Gastroesophageal sphincter (tissue), 4 donors: Measurements from ENCODE around the gene ENTPD1. TPM values are rescaled to one million over a fixed set of nuclear protein-coding genes. Genes with fewer than 3 reads are reported as not detected.

Source experiments
- ATAC-seq: fragments of 150-250 bp; one replicate; pipeline ENCODE4 v1.9.1; 2016; ENCODE audit warnings: mild to moderate bottlenecking, moderate library complexity
- H3K27ac ChIP-seq, 4 donors: fragments of 200-600 bp; sonication (generic) in 3 of 4; 1 replicate in 3 of 4; 2 replicates in 1 of 4; pipeline ENCODE4 v1.5.1; 2016 to 2019
- H3K27me3 ChIP-seq: fragments of 200-600 bp; sonication (generic); one replicate; pipeline ENCODE4 v1.5.1; 2019
- H3K36me3 ChIP-seq, 2 donors: fragments of 200-600 bp; sonication (generic); one replicate each; pipeline ENCODE4 v1.5.1; 2019; ENCODE audit warnings: control low read depth in 1 of 2
- H3K4me1 ChIP-seq, 3 donors: fragments of 200-600 bp; sonication (generic); 1 replicate in 2 of 3; 2 replicates in 1 of 3; pipeline ENCODE4 v1.5.1; 2016 to 2019; ENCODE audit warnings: control low read depth in 2 of 3
- H3K4me3 ChIP-seq, 2 donors: fragments of 200-600 bp; sonication (generic); one replicate each; pipeline ENCODE4 v1.5.1; 2019; ENCODE audit warnings: mild to moderate bottlenecking in 1 of 2, moderate library complexity in 1 of 2
- H3K9me3 ChIP-seq, 3 donors: fragments of 200-600 bp; sonication (generic); one replicate each; pipeline ENCODE4 v1.5.1; 2017 to 2019; ENCODE audit warnings: control low read depth in 2 of 3
- EP300 ChIP-seq: sonication (generic); formaldehyde crosslinking; IDR thresholded peaks from one replicate; pipeline ENCODE4 v1.6.1; 2017; ENCODE audit warnings: antibody characterized with exemption, mild to moderate bottlenecking
- POLR2A ChIP-seq, 2 donors: fragments of 450-650 bp; IDR thresholded peaks; one replicate each; pipeline ENCODE4 v1.6.1; 2017; ENCODE audit warnings: antibody characterized with exemption in 2 of 2, mild to moderate bottlenecking in 2 of 2, moderate library complexity in 1 of 2
- POLR2AphosphoS5 ChIP-seq: sonication (generic); formaldehyde crosslinking; IDR thresholded peaks from one replicate; pipeline ENCODE4 v1.6.1; 2017; ENCODE audit warnings: antibody characterized with exemption
- WGBS, 2 donors: methylation state at CpG; one replicate each; pipeline ENCODE4 v1.1.5; 2018; ENCODE audit warnings: low coverage in 1 of 2; 5-methylcytosine and 5-hydroxymethylcytosine counted together
- total RNA-seq, 4 donors: library from RNA; depleted of rRNA; stranded (reverse); fragments of >200 nt; gene quantifications; one replicate each; pipeline ENCODE4 v1.1.0, GENCODE V29; 2016
- TF ChIP-seq, protein P1 (sequence below), 4 experiments: fragments of 200-600 bp in 2 of 4; fragments of 450-650 bp in 2 of 4; sonication (generic) in 1 of 4; IDR thresholded peaks; one replicate each; pipeline ENCODE4 v1.5.1; 2017 to 2019; ENCODE audit warnings: antibody characterized with exemption in 4 of 4, mild to moderate bottlenecking in 2 of 4, moderate library complexity in 2 of 4

The ENTPD1 gene
- total RNA-seq, 4 donors from 2014 or later: 34.4 to 69.7 (median 39.3) TPM

DNA sequence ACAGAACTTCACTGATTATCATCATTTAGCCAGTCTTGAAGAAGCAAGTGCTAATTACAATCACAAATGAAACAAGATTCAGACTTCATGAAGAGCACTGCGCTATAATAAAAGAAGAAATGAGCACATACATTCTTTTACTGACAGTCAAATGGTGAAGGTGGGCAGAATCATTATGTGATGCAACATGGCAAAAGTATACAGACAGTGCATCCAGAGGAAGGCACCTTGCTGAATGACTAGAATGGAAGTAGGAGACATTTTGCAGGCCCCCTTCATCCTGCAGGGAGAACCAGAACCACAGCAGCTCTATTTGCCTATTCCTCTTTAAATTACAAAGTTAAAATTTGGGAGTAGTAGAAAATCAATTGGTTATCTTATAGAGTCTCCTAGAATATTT is 120.8 kb downstream of the ENTPD1 start:
- H3K4me3 ChIP-seq: no peak overlapping the region
- no peak overlapping the region for H3K27ac ChIP-seq
- 100% methylated on average over 1 of the region's 1 CpG for WGBS, 2 donors
- H3K27me3 ChIP-seq: no peaks in the 10 kb centered on the region
- H3K36me3 ChIP-seq: peaks cover 6 to 42% of the 10 kb centered on the region in 2 donors
- TF ChIP-seq EP300 (no peak), POLR2A (IDR thresholded peaks at IDR 0.05) (no peak), POLR2AphosphoS5 (no peak)
- TF ChIP-seq, protein P1, sequence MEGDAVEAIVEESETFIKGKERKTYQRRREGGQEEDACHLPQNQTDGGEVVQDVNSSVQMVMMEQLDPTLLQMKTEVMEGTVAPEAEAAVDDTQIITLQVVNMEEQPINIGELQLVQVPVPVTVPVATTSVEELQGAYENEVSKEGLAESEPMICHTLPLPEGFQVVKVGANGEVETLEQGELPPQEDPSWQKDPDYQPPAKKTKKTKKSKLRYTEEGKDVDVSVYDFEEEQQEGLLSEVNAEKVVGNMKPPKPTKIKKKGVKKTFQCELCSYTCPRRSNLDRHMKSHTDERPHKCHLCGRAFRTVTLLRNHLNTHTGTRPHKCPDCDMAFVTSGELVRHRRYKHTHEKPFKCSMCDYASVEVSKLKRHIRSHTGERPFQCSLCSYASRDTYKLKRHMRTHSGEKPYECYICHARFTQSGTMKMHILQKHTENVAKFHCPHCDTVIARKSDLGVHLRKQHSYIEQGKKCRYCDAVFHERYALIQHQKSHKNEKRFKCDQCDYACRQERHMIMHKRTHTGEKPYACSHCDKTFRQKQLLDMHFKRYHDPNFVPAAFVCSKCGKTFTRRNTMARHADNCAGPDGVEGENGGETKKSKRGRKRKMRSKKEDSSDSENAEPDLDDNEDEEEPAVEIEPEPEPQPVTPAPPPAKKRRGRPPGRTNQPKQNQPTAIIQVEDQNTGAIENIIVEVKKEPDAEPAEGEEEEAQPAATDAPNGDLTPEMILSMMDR (IDR thresholded peaks at IDR 0.05): no peak
- peaks cover 0 to 12% (median 3%) of the 10 kb centered on the region in 3 donors for H3K4me1 ChIP-seq
- ATAC-seq: no peak
- H3K9me3 ChIP-seq: no peaks in the 10 kb centered on the region

DNA sequence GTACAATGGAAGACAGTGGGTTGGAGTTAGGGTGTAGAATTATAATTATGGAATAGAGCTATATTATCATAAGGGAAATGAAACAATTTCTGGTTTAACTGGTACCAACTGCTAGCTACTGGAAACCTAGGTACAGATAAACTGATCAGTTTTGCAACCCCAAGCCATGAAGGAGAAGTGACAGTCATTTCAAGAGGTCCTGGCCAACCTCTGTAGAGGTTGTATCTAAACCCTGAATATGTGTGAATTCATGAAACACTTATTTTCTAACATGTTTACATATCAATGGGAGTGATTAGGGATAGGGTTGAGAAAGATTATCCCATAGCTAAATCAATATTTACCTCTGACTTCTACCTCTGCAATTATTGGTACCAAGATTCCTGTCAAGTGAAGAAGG is 121.9 kb downstream of the ENTPD1 start:
- no peak overlapping the region for H3K4me3 ChIP-seq
- no peak overlapping the region for H3K27ac ChIP-seq
- TF ChIP-seq POLR2A (IDR thresholded peaks at IDR 0.05): no peak
- TF ChIP-seq POLR2AphosphoS5: no peak
- no peak for TF ChIP-seq EP300
- TF ChIP-seq, protein P1 (IDR thresholded peaks at IDR 0.05): no peak
- no peak for ATAC-seq
- no peaks in the 10 kb centered on the region for H3K9me3 ChIP-seq
- H3K27me3 ChIP-seq: no peaks in the 10 kb centered on the region
- H3K4me1 ChIP-seq: peaks cover 0 to 16% (median 3%) of the 10 kb centered on the region in 3 donors
- H3K36me3 ChIP-seq: peaks cover 0 to 32% of the 10 kb centered on the region in 2 donors

DNA sequence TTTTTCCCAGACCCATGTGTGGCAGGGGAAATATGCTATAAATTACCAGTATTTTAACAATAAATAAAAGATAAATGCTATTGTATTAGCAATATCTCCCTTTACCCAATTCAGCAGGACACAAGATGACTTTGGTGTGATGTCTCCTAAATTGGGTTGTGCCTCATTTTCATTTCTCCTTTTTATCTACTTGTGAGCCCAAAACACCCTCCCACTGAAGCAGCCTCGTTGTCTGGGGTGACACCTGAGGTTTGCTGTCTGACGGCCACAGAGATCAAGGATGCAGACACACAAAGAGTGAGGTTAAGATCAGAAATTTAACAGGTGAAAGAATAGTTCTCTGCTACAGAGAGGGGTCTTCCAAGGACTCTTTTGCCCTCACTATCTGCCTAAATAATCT is 124.7 kb downstream of the ENTPD1 start:
- Histone ChIP-seq H3K27ac (peak overlapping the region; percentile 28 to 56 (median 42)), H3K9me3 (no peaks in the 10 kb centered on the region), H3K4me1 (peaks cover 0 to 22% (median 3%) of the 10 kb centered on the region in 3 donors), H3K27me3 (no peaks in the 10 kb centered on the region), H3K36me3 (peaks cover 0 to 4% of the 10 kb centered on the region in 2 donors), H3K4me3 (no peak overlapping the region)
- no peak for ATAC-seq
- no peak for TF ChIP-seq POLR2AphosphoS5
- TF ChIP-seq, protein P1 (IDR thresholded peaks at IDR 0.05): no peak
- TF ChIP-seq POLR2A (IDR thresholded peaks at IDR 0.05): no peak
- no peak for TF ChIP-seq EP300
- WGBS, 2 donors: 31% methylated on average over 2 of the region's 2 CpGs; no CpG with 5 or more reads in 1 of the 2 donors

DNA sequence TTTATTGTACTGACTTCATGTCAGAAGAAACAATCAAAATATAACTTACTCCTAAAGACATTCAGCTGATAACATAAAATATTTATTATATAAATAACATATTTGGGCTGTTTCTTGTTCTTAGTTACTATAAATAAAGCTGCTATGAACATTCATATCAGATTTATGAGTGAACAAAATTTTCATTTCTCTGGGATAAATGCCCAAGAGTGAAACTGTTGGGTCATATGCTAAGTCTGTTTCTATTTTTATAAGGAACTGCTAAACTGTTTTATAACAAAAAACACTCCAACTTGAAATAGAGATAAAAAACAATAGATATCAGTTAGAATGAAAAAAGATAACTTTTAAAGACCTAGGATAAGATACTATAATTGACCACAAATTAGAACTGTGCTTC is 125.4 kb downstream of the ENTPD1 start:
- Histone ChIP-seq H3K4me1 (peaks cover 0 to 22% (median 3%) of the 10 kb centered on the region in 3 donors), H3K27me3 (no peaks in the 10 kb centered on the region), H3K4me3 (no peak overlapping the region), H3K9me3 (no peaks in the 10 kb centered on the region), H3K27ac (peak overlapping the region in 3 of 4 donors; percentile 37 to 56 (median 56)), H3K36me3 (no peaks in the 10 kb centered on the region)
- no peak for ATAC-seq
- TF ChIP-seq POLR2AphosphoS5 (no peak), POLR2A (IDR thresholded peaks at IDR 0.05) (no peak), EP300 (no peak)
- TF ChIP-seq, protein P1 (IDR thresholded peaks at IDR 0.05): no peak

DNA sequence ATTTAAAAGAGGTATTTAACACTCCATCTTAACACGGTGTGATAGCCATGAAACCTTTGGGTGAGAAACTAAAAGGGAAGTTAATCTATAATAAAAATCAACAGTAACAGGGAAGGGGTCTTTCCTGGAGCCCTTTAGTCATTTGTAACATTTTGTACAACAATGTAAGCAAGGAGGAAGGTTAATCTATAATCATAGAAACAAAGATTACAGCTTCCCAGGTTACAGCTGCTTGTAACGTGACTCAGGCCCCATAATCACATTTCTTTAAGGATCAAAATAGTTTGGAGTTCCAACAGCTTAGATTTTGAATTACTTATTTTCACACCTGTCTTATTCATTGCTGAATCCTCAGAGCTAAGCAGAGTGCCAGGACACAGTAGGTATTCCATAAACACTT is 133.9 kb downstream of the ENTPD1 start:
- no peaks in the 10 kb centered on the region for H3K9me3 ChIP-seq
- 62 to 75% methylated on average over 2 of the region's 2 CpGs for WGBS, 2 donors
- peaks cover 0 to 6% (median 0%) of the 10 kb centered on the region in 3 donors for H3K4me1 ChIP-seq
- H3K27ac ChIP-seq: no peak overlapping the region
- H3K27me3 ChIP-seq: no peaks in the 10 kb centered on the region
- peaks cover 0 to 23% of the 10 kb centered on the region in 2 donors for H3K36me3 ChIP-seq
- TF ChIP-seq POLR2A (IDR thresholded peaks at IDR 0.05): no peak
- TF ChIP-seq POLR2AphosphoS5: no peak
- TF ChIP-seq EP300: no peak
- TF ChIP-seq, protein P1 (IDR thresholded peaks at IDR 0.05): no peak
- ATAC-seq: no peak
- H3K4me3 ChIP-seq: no peak overlapping the region
